ENCODE results near the gene PARP12. TPM values are rescaled to one million over a fixed set of nuclear protein-coding genes. Genes with fewer than 3 reads are reported as not detected.

The PARP12 gene
- total and polyA plus RNA-seq, 2 of the 8 experiments (the other 6 are each of a cell fraction or from before 2014, with no cell fraction given) = 9.0 to 21.5 TPM

- Histone ChIP-seq H4K5ac (ENCODE audit: insufficient read length, low read depth, low read length) (no peak overlapping the region), H3K18ac (ENCODE audit: extremely low read depth, low read length) (no peak overlapping the region), H3K23ac (ENCODE audit: insufficient read length) (no peak overlapping the region), H3K27me3 (replicated peaks in 1 of 4; ENCODE audit: control insufficient read depth in 3 of 4, extremely low read depth in 1 of 4, insufficient read depth in 3 of 4, low read length in 3 of 4) (no peaks in the 10 kb centered on the region), H3K9me3 (ENCODE audit: insufficient read depth in 2 of 2, low read depth in 1 of 2, low read length in 1 of 2) (no peaks in the 10 kb centered on the region), H3K4me1 (replicated peaks in 1 of 4; ENCODE audit: control insufficient read depth in 3 of 4, insufficient read depth in 4 of 4, low read length in 3 of 4) (peaks cover 0 to under 1% (median 0%) of the 10 kb centered on the region in 4 experiments; a peak in 3 of 7 replicates), H3K36me3 (ENCODE audit: control insufficient read depth in 2 of 4, insufficient read depth in 4 of 4, low read length in 3 of 4) (no peaks in the 10 kb centered on the region), H3K4me3 (ENCODE audit: extremely low read depth in 1 of 4, insufficient read depth in 2 of 4, low read depth in 3 of 4, low read length in 4 of 4) (no peak overlapping the region), H3K9ac (replicated peaks in 1 of 4; ENCODE audit: extremely low read depth in 1 of 4, low read depth in 3 of 4, low read length in 3 of 4) (no peak overlapping the region), H4K91ac (replicated peaks; ENCODE audit: insufficient read length, low read length) (no peak overlapping the region), H3K4me2 (ENCODE audit: insufficient read depth in 1 of 2, low read depth in 2 of 2, low read length in 2 of 2) (no peak overlapping the region), H2AFZ (ENCODE audit: low read length) (no peak overlapping the region), H3K79me1 (ENCODE audit: low read depth, low read length) (no peaks in the 10 kb centered on the region), H3K23me2 (ENCODE audit: low read depth, low read length) (no peaks in the 10 kb centered on the region), H2BK15ac (ENCODE audit: low read length) (no peak overlapping the region), H3K4ac (replicated peaks; ENCODE audit: insufficient read length, low read depth, low read length) (no peak overlapping the region), H2BK120ac (replicated peaks; ENCODE audit: low read depth, low read length) (no peak overlapping the region), H3K14ac (ENCODE audit: insufficient read length) (no peak overlapping the region), H2BK20ac (ENCODE audit: low read length) (no peak overlapping the region), H3K27ac (ENCODE audit: low read depth, low read length) (no peak overlapping the region), H3K79me2 (ENCODE audit: control insufficient read depth in 1 of 2, insufficient read depth in 2 of 2, low read length in 2 of 2) (no peaks in the 10 kb centered on the region), H2AK5ac (ENCODE audit: low read depth, low read length) (no peak overlapping the region), H3K56ac (replicated peaks; ENCODE audit: insufficient read length, low read depth, low read length) (no peak overlapping the region), H2BK12ac (ENCODE audit: low read depth, low read length) (no peak overlapping the region), H4K20me1 (replicated peaks in 1 of 2; ENCODE audit: control insufficient read depth in 1 of 2, insufficient read depth in 2 of 2, low read length in 2 of 2) (no peaks in the 10 kb centered on the region), H4K8ac (ENCODE audit: extremely low read depth, insufficient read depth, low read length) (no peak overlapping the region), H2BK5ac (ENCODE audit: low read depth, low read length) (no peak overlapping the region)
- ChIA-PET CTCF (ENCODE audit: partially characterized antibody) (interaction anchor here (0.7 to 11.1 kb wide), 59 partner anchors 12 to 571 kb away, joined by 3 to 122 read pairs (median 4); no protein-coding TSS in a partner anchor), POLR2A (ENCODE audit: partially characterized antibody) (interaction anchor here (0.7 to 1.3 kb wide), 3 partner anchors 321 to 400 kb away, joined by 3 to 4 read pairs (median 3); no protein-coding TSS in a partner anchor)
- FAIRE-seq (no peak), DNase-seq (ENCODE audit: low read depth in 1 of 2, low spot score in 2 of 2) (no peak)
- WGBS, 2 experiments (ENCODE audit: extremely low coverage in 1 of 2, insufficient coverage in 1 of 2, insufficient read length in 1 of 2, insufficient replicate concordance in 2 of 2, low coverage in 1 of 2, low lambda C conversion rate in 2 of 2, missing lambda C conversion rate in 1 of 2) = 90% methylated on average over 7 of the region's 7 CpGs; no CpG with 5 or more reads in 1 of the 2 experiments
- TF ChIP-seq SP2 (IDR thresholded peaks at IDR 0.05; ENCODE audit: low read length) = no peak
- no peak for TF ChIP-seq KDM1A (IDR thresholded peaks at IDR 0.05; ENCODE audit: borderline replicate concordance, low read length)
- no peak for TF ChIP-seq RFX5 (IDR thresholded peaks at IDR 0.05; ENCODE audit: borderline replicate concordance, low read depth, low read length)
- no peak for TF ChIP-seq TEAD4 (IDR thresholded peaks at IDR 0.05; ENCODE audit: low read depth, low read length)
- TF ChIP-seq CREB1 (IDR thresholded peaks at IDR 0.05) = no peak
- no peak for TF ChIP-seq EZH2 (IDR thresholded peaks at IDR 0.05; ENCODE audit: low read depth, low read length, severe bottlenecking)
- TF ChIP-seq EP300 (IDR thresholded peaks at IDR 0.05; ENCODE audit: borderline replicate concordance in 1 of 2, low read depth in 2 of 2, low read length in 2 of 2) = no peak
- no peak for TF ChIP-seq CEBPB (IDR thresholded peaks at IDR 0.05; ENCODE audit: low read depth, low read length)
- TF ChIP-seq NRF1 (IDR thresholded peaks at IDR 0.05; ENCODE audit: low read depth, low read length) = no peak
- no peak for TF ChIP-seq JUND (IDR thresholded peaks at IDR 0.05; ENCODE audit: low read length)
- TF ChIP-seq RBBP5 (IDR thresholded peaks at IDR 0.05; ENCODE audit: borderline replicate concordance, low read depth, low read length) = no peak
- no peak for TF ChIP-seq FOSL1 (IDR thresholded peaks at IDR 0.05; ENCODE audit: insufficient read depth, low read depth, low read length)
- no peak for TF ChIP-seq RXRA (IDR thresholded peaks at IDR 0.05; ENCODE audit: insufficient read depth, low read depth, low read length)
- no peak for TF ChIP-seq HDAC2 (IDR thresholded peaks at IDR 0.05; ENCODE audit: borderline replicate concordance in 1 of 2, low read depth in 2 of 2, low read length in 2 of 2)
- TF ChIP-seq YY1 (IDR thresholded peaks at IDR 0.05; ENCODE audit: low read depth, low read length) = no peak
Measured at GRCh38 chr7:140005341-140005740, 57.4 kb downstream of the PARP12 start.

Data from H1 (cell line).